Transverse colon (tissue), 4 donors: Measurements from ENCODE around the gene COTL1. TPM values are rescaled to one million over a fixed set of nuclear protein-coding genes. Genes with fewer than 3 reads are reported as not detected.
A peak's percentile ranks its signal among the peaks of the same experiment; 100 is the strongest.

Experiments
- DNase-seq: peaks from one replicate; pipeline ENCODE4 v3.0.0-alpha.2; 2019
- H3K27ac ChIP-seq, 4 donors: fragments of 200-600 bp; sonication (generic); 2 replicates each; pipeline ENCODE4 v1.5.1; 2016 to 2018; ENCODE audit warnings: inconsistent platforms in 4 of 4
- H3K27me3 ChIP-seq: fragments of 200-600 bp; sonication (generic); 2 replicates; pipeline ENCODE4 v1.5.1; 2017; ENCODE audit warnings: inconsistent platforms
- H3K36me3 ChIP-seq, 4 donors: fragments of 200-600 bp; sonication (generic); 2 replicates each; pipeline ENCODE4 v1.5.1; 2017 to 2019; ENCODE audit warnings: inconsistent platforms in 4 of 4
- H3K4me1 ChIP-seq, 4 donors: fragments of 200-600 bp; sonication (generic); 2 replicates each; pipeline ENCODE4 v1.5.1; 2017 to 2020; ENCODE audit warnings: inconsistent platforms in 4 of 4
- H3K4me3 ChIP-seq, 4 donors: fragments of 200-600 bp; sonication (generic); 1 replicate in 1 of 4; 2 replicates in 3 of 4; pipeline versions ENCODE4 v1.5.1 to v1.6.1; 2017 to 2019; ENCODE audit warnings: inconsistent platforms in 4 of 4
- H3K9me3 ChIP-seq, 2 donors: fragments of 200-600 bp; sonication (generic); 2 replicates each; pipeline ENCODE4 v1.5.1; 2017 to 2019; ENCODE audit warnings: inconsistent platforms in 2 of 2
- CTCF ChIP-seq, 5 experiments: fragments of 200-600 bp in 3 of 5; fragments of 450-650 bp in 2 of 5; sonication (generic) in 3 of 5; IDR thresholded peaks; 1 replicate in 2 of 5; 2 replicates in 3 of 5; pipeline ENCODE4 v1.5.1; 2016 to 2017; ENCODE audit warnings: antibody characterized with exemption in 5 of 5, inconsistent platforms in 3 of 5, mild to moderate bottlenecking in 2 of 5, moderate library complexity in 1 of 5
- EP300 ChIP-seq: sonication (generic); formaldehyde crosslinking; IDR thresholded peaks from one replicate; pipeline ENCODE4 v1.6.1; 2017; ENCODE audit warnings: antibody characterized with exemption, low read depth
- POLR2A ChIP-seq: fragments of 450-650 bp; IDR thresholded peaks from one replicate; pipeline ENCODE4 v1.6.1; 2016; ENCODE audit warnings: antibody characterized with exemption, mild to moderate bottlenecking, moderate library complexity
- POLR2AphosphoS5 ChIP-seq, 3 donors: sonication (generic); formaldehyde crosslinking; IDR thresholded peaks; one replicate each; pipeline ENCODE4 v1.6.1; 2016; ENCODE audit warnings: antibody characterized with exemption in 3 of 3
- WGBS, 2 donors: methylation state at CpG; one replicate each; pipeline ENCODE4 v1.1.5; 2018; ENCODE audit warnings: low coverage in 1 of 2; 5-methylcytosine and 5-hydroxymethylcytosine counted together
- in situ Hi-C, 4 donors: fragments of 200-750 bp; cut with MboI; loops; one replicate each; pipeline versions ENCODE4 v1.15.0 to v1.15.1; 2017; ENCODE audit warnings: low sequenced_read_pairs in 3 of 4, low pct_ligation_motif_present in 1 of 4, low pct_unique_long_range_greater_than_20kb in 1 of 4
- intact Hi-C: fragments of 100-400 bp; cut with DNase I; formaldehyde crosslinking; loops from one replicate; pipeline ENCODE4 v1.15.1; 2023; ENCODE audit warnings: low total_unique reads
- total RNA-seq, 4 donors: library from RNA; depleted of rRNA; stranded (reverse); fragments of >200 nt; gene quantifications; one replicate each; pipeline ENCODE4 v1.1.0, GENCODE V29; 2016

Gene COTL1
- total RNA-seq, 4 donors from 2014 or later: 31.1 to 78.9 (median 47.9) TPM

- no peaks in the 10 kb centered on the region for H3K9me3 ChIP-seq
- TF ChIP-seq EP300 (no peak), POLR2AphosphoS5 (IDR thresholded peaks at IDR 0.05) (peak in 1 of 3 donors; percentile 12), CTCF (IDR thresholded peaks at IDR 0.05) (no peak), POLR2A (no peak)
- H3K36me3 ChIP-seq: no peaks in the 10 kb centered on the region
- H3K4me3 ChIP-seq: no peak overlapping the region
- intact Hi-C loops (no loop called here), in situ Hi-C loops (no loop called here)
- peak overlapping the region; percentile 66 to 78 (median 70) for H3K27ac ChIP-seq
- WGBS, 2 donors: 67 to 82% methylated on average over 6 to 11 of the region's 11 CpGs
- DNase-seq: no peak
- H3K4me1 ChIP-seq: peaks cover 0 to 18% (median 10%) of the 10 kb centered on the region in 4 donors
- no peaks in the 10 kb centered on the region for H3K27me3 ChIP-seq
Observed at GRCh38 chr16:84532855-84533486, 84.9 kb downstream of the COTL1 start.

- Histone ChIP-seq H3K36me3 (no peaks in the 10 kb centered on the region), H3K4me3 (no peak overlapping the region), H3K4me1 (peaks cover 0 to 25% (median 11%) of the 10 kb centered on the region in 4 donors), H3K27ac (peak overlapping the region; percentile 66 to 78 (median 70)), H3K27me3 (no peaks in the 10 kb centered on the region), H3K9me3 (no peaks in the 10 kb centered on the region)
- in situ Hi-C loops (no loop called here), intact Hi-C loops (no loop called here)
- peak; percentile 24 for DNase-seq
- no peak for TF ChIP-seq POLR2A
- peak in 2 of 3 donors; percentile 29 to 47 for TF ChIP-seq POLR2AphosphoS5 (IDR thresholded peaks at IDR 0.05)
- WGBS, 2 donors: 51 to 60% methylated on average over 3 to 10 of the region's 10 CpGs
Observed at GRCh38 chr16:84532291-84532724, 85.6 kb downstream of the COTL1 start.

- Histone ChIP-seq H3K27me3 (no peaks in the 10 kb centered on the region), H3K27ac (peak overlapping the region; percentile 66 to 78 (median 70)), H3K9me3 (no peaks in the 10 kb centered on the region), H3K36me3 (no peaks in the 10 kb centered on the region), H3K4me1 (peaks cover 0 to 25% (median 16%) of the 10 kb centered on the region in 4 donors), H3K4me3 (no peak overlapping the region)
- in situ Hi-C loops (no loop called here), intact Hi-C loops (no loop called here)
- 60 to 80% methylated on average over 4 to 9 of the region's 9 CpGs for WGBS, 2 donors
- DNase-seq: no peak
- TF ChIP-seq POLR2A (no peak), CTCF (IDR thresholded peaks at IDR 0.05) (no peak), POLR2AphosphoS5 (IDR thresholded peaks at IDR 0.05) (no peak), EP300 (no peak)
Observed at GRCh38 chr16:84531671-84532111, 86.2 kb downstream of the COTL1 start.

GRCh38 chr16:84530590-84530989 is 87.3 kb downstream of the COTL1 start:
- no peaks in the 10 kb centered on the region for H3K9me3 ChIP-seq
- no peak overlapping the region for H3K4me3 ChIP-seq
- no peak for TF ChIP-seq EP300
- TF ChIP-seq POLR2A: no peak
- H3K27ac ChIP-seq: no peak overlapping the region
- H3K36me3 ChIP-seq: no peaks in the 10 kb centered on the region
- WGBS, 2 donors: 73% methylated on average over 5 of the region's 5 CpGs; no CpG with 5 or more reads in 1 of the 2 donors
- no peak for DNase-seq
- intact Hi-C loops (no loop called here), in situ Hi-C loops (no loop called here)
- no peaks in the 10 kb centered on the region for H3K27me3 ChIP-seq
- H3K4me1 ChIP-seq: peaks cover 0 to 25% (median 18%) of the 10 kb centered on the region in 4 donors

GRCh38 chr16:84529607-84530006 is 88.3 kb downstream of the COTL1 start:
- in situ Hi-C loops (no loop called here), intact Hi-C loops (no loop called here)
- Histone ChIP-seq H3K4me3 (no peak overlapping the region), H3K27ac (no peak overlapping the region), H3K9me3 (no peaks in the 10 kb centered on the region), H3K36me3 (no peaks in the 10 kb centered on the region), H3K4me1 (peaks cover 0 to 25% (median 18%) of the 10 kb centered on the region in 4 donors), H3K27me3 (no peaks in the 10 kb centered on the region)
- no peak for TF ChIP-seq EP300
- TF ChIP-seq POLR2A: no peak
- TF ChIP-seq POLR2AphosphoS5 (IDR thresholded peaks at IDR 0.05): no peak
- TF ChIP-seq CTCF (IDR thresholded peaks at IDR 0.05): no peak
- no peak for DNase-seq
- 92% methylated on average over 3 of the region's 3 CpGs; no CpG with 5 or more reads in 1 of the 2 donors for WGBS, 2 donors
